GM19238 (cell line): Measurements from ENCODE around the gene ADCY7.

ENCODE experiments used
- DNase-seq: peaks from one replicate; pipeline ENCODE4 v3.0.0; 2011; ENCODE audit warnings: low spot score; ENCODE audit not compliant: insufficient read length

The ADCY7 gene

DNA sequence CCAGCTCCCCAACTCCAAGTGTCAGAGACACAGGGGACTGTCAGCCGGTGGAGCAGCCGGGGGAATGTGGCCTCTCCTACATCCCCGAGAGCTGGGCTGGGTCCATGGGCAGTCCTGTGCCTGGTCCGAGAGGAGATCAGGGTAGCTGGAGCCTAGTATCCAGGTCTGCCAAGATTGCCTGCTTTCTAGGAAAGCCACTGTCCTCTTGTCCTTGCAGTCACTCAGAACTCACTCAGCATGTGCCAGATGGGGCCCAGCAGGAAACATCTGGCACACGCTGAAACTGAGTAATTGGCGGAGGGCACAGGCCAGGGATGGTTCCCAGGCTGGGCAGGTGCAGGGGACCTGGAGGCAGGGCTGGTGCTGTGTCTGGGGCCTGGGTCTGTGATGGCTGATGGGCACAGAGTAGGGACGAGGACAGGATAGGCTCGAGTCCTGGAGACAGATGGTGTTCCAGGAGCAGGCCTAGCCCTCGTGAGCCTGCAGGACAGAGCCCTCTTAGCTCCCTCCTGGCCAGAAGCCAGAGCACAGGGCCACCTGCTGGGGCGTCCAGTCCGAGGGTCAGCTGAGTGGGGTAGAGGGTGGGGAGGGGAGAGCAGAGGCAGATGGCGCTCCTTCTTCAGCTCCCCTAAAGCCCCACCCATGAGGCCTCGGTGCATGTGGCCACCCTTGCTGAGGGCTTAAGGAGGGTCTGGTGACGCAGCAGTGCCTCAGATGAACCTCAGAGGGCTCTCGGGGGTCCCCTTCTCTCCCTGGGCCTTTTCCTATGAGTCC lies 31.1 kb downstream of the ADCY7 start:
- DNase-seq, result no peak

DNA sequence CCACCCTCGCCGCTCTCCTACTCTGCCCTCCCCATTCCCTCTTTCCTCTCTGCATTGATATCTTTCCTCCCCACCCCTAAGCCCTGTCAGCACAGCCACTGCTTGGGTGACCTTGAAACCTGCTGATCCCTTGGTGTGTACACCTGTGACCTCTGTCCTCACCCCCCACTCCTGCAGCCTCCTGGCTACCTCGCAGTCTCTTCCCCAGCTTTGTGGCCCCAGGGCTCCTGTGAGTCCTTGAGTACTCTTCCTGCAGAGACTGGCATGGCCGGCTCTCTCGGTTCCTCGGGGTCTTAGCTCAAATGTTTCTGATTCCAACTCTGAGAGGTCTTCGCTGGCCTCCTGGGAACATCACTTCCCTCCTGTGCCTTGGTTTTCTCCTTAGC lies 31.7 kb downstream of the ADCY7 start:
- no peak for DNase-seq

DNA sequence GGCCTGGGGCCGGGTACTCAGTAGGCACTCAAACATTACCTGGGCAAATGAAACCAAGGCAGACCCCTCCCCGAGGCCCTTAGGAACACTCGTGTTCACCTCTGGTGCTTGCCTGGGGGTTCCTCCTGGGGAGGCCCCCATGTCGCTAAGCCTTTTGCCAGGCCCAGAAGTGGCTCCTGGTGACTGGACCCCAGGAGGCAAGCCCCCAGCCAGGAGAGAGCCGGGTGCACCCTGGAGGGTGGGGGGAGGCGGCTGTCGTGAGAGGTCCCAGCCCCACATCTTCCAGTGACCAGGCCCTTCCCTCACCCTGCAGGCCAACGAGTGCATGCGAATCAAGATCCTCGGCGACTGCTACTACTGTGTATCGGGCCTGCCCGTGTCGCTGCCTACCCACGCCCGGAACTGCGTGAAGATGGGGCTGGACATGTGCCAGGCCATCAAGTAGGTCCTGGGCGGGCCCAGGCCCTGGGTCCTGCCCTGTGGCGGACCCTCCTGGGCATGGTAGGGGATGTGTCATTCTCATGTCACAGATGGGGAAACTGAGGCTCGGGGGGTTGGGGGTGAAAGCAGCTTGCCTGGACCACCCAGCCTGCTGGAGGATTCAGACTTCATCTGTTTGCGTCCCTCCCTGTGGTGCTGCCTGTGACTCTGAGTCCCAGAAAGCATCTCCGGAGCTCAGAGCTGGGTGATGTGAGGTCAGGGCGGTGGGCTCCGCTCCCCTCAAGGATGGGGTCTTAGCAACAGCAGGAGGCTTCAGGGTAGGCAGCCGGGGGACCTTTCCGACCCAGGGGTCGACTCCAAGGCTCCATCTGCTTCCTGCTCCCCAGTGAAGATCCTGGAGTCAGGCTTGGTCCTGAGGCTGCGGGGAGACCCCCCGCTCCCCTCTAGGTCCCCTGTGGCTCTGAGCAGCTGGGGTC lies 32.5 kb downstream of the ADCY7 start:
- DNase-seq, result no peak

DNA sequence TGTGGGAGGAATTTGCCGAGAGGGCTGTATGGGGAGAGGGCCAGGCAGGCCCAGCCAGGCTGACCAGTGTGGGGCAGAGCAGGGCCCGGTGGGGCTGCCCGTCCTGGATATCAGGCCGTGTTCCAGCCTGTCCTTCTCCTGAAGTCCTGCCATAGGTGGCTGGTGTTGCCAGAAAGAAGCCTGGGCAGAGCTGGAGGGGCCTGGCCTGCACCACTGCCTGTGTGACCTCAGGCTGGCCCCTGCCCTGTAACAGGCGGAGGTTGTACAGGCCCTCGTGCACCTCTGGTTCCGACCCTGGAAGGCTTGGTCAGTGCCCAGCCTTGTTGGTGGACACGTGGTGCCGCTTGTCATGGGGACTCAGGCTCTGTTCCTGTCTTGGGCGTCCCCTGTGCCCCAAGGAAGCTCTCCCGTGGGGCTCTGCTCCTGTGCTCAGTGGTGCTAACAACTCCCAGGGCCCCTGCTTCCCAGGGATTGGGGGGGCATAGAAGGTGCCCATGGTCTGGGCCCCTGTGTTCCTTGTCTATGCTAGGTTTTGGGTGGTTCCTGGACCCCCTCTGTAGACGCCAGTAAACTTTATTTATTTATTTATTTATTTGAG lies 33.3 kb downstream of the ADCY7 start:
- DNase-seq, result no peak

DNA sequence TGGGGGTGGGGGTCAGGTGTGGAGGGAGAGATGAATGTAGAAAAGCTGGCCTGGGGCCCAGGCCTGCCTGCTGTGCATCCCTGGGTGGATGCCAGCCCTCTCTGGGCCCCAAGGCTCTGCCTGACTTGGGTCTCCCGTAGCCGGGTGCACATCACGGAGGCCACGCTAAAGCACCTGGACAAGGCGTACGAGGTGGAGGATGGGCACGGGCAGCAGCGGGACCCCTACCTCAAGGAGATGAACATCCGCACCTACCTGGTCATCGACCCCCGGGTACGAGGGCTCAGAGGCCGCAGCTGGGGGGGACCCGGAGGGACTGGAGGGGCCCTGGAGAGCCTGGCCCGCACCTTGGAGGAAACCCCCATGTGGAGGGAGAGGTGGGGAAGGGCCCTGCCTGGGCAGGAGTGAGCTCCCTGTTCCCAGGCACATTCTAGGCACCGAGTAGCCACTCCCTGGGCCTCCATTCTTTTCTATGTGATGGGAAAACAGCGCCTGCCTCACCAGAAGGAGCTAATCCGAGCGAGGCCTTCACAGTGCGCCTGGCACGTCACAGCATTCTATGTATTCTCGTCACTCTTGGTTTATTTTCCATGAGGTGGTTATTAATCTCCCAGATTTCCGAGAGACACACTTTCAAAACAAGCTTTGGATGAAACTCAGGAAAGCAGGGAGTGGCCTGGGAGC lies 34.7 kb downstream of the ADCY7 start:
- DNase-seq, result no peak

DNA sequence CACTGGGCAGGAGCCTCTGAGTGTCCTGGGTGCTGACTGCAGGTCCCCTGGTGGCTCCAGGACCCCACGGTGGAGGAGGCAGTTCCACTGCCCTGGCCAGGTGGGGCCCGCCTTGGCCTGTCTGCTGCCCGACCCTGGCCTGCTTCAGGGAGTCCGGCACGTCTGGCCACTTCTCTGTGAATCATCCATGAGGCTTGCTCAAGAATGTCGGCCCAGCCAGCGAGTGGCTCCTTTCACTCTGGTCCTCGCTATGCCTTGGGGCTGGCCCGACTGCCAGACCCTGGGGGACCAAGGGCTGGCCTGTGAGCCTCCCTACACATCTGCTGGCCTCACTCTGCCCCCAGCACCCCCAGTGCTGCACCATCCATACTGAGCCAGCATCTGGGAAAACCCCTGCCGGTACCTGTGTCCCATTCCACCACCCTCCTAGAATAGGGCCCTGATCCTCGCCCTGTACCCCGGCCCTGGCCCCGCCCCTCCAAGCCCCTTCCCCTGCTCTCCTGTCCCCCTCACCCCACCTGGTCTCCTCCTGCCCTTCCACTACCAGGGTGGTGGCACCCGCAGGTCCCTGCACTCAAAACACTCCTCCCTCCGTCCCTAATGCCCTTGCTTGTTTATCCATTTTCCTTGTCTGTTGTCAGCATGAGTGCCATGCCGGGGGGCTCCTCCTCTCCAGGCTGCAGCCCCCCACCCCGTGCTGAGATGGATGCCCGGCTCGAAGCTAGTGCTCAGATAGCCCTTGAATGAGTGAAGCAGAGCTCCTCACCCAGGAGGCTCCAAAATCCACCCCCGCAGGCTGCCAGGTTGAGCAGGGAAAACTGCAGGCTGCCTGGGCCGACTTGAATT lies 35.5 kb downstream of the ADCY7 start:
- no peak for DNase-seq

DNA sequence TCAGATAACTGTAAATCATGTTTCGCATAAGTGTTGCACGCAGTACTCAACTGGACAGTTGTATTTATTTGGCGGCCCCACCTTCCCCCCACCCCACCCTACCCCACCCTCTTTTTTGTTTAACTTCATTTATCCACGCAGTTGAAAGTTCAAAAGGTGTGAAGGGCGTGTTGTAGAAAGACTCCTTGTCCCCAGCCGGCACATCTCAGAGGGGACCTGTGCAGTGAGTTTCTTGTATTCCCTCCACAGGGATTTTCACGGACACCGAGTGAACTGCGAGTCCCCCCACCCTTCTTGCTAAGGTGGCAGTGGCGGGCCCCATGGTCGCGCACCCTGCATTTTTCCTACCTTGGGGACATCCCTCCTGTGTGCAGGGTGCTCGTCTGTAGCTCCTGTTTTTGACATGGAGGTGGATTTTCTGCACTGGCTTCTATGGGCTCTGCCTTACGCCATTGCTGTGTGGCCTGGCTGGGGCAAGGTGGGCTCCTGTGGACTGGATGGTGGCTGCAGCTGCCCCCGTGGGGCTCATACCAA lies 36.2 kb downstream of the ADCY7 start:
- DNase-seq, result no peak

DNA sequence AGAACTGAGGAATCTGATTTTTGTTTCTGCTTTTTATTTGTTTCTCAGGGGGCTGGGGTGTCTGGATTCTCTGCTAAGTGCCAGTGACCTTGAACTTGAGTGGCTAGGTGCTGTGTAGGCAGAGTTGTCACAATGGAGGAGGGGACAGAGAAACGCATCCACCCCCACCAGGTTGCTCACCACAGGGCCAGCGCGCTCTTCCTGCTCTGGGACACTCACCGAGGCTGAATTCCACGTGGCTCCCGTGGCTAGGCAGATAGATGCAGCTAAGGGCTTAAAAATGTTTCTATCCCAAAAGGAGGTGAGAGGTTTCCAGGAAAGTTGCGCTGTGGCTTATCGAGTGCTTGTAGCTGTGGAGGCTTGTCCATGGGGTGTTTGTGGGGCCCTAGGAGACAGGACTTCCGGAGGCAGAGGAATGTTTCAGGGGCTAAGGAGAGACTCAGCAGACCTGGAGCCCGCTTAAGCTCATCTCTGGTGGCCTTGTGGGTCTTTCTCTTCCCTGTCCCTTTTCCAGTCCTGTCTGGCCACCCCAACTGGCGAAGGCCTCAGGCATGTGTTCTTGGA lies 36.8 kb downstream of the ADCY7 start:
- no peak for DNase-seq

DNA sequence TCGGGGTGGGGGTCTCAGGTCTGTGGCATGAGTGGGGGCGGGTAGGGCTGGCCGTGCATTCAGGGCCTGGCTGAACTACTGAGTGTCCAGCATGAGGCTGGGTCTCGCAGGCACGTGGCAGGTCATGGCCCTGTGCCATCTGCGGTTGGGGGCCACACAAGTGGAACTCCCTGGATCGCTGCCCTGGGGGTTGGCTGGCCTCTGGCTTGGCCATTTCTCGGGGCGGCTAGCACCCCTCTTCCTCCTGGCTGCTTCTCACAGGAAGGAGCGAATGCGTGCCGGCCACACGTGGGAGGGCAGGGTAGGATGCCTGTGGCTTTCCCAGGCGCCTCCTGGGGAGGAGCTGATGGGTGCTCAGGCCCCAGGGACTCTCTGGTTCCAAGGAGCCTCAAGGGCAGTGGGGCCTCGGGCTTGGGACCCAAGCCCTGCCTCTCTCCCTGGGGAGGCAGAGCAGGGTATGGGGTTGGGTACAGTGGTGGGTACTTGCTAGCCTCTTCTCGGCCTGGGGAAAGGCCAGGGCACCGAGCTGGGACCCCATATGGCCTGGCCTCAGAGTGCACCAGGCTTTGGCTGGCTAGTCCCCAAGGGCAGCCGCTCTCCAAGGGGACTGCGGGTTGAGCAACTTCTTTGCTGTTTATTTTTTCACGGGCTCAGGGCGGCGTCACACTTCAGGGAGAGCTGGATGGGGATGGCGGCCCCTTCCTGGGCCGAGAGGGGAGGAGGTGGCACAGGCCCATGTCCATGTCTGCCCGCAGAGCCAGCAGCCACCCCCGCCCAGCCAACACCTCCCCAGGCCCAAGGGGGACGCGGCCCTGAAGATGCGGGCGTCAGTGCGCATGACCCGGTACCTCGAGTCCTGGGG lies 37.5 kb downstream of the ADCY7 start:
- peak; percentile 2 for DNase-seq

DNA sequence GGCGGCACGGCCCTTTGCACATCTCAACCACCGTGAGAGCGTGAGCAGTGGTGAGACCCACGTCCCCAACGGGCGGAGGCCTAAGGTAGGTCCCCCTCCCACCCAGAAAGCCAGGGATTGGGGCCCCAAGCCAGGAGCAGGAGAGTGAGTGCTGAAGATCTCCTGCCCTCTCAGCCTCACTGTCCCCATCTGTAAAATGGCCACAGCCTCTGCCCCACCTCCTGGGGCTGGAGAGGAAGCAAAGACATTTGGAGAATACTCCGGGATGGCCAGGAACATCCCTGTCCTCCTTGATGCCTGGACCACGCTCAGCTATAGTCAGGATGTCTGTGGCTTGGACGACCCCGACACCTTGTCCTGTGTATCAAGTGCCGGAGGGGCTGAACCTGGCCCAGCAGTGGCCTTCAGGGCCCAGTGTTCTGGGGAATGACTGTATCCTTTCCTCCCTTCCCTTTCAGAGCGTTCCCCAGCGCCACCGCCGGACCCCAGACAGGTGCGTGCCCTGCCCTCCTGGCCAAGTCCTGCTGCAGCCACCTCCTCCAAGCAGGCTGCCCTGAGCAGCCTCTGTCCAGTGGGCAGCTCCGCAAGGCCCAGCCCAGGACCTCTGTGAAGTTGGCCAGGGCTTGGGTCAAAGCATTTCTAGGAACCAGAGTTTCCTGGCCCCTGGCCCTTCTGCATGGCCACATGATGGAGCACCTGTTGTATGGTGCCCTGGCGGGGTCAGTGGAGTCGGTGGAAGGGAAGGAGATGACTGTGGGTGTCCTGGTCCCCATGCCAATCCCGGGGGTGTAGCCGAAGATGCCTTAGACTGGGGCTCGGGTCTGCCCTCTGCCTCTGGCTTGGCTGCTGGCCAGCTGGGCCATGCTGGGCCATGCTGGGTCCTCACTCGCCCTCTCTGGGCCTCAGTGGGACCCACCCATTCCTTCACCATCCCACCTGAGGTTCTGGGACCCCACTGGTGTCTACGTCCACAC lies 38.4 kb downstream of the ADCY7 start:
- DNase-seq, result peak; percentile 2

DNA sequence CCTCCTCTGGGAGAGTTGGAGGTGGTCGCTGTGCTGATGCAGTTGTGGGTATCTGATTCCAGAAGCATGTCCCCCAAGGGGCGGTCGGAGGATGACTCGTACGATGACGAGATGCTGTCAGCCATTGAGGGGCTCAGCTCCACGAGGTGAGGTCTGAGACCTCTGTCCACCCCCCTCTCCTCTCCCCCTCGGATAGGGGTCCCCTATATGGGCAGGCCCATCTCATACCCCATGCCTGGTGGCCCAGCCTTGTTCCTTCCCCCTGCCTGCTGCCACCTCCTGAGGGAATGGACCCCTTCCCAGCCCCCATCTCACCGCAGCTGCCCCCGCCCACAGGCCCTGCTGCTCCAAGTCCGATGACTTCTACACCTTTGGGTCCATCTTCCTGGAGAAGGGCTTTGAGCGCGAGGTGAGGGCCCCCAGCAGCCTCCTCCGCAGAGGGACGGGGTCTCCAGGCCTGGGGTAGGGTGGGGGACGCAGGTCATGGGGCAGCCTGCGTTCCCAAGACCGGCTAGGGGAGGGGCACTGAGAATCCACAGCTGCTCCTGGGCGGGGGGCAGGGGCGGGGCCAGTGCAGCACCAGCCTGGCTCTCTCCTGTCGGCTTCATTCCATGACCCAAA lies 39.2 kb downstream of the ADCY7 start:
- no peak for DNase-seq

DNA sequence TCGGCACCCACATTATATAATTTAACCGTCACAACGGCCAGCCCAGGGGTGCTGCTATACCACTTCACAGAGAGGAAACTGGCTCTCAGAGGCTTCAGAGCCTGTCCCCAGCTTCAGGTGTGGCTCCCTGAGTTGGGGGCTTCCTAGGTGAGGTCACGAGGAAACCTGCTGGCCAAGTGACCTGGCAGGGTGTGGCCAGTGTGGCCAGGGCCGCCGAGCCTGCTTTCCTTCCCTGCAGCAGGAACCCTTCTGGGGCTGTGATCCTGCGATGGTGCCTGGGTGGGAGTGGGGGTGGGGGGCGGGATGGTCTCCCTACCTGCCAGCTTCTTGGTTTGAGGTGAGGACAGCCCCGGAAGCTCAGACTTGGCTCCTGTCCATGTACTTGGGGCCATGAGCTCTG lies 39.9 kb downstream of the ADCY7 start:
- no peak for DNase-seq

DNA sequence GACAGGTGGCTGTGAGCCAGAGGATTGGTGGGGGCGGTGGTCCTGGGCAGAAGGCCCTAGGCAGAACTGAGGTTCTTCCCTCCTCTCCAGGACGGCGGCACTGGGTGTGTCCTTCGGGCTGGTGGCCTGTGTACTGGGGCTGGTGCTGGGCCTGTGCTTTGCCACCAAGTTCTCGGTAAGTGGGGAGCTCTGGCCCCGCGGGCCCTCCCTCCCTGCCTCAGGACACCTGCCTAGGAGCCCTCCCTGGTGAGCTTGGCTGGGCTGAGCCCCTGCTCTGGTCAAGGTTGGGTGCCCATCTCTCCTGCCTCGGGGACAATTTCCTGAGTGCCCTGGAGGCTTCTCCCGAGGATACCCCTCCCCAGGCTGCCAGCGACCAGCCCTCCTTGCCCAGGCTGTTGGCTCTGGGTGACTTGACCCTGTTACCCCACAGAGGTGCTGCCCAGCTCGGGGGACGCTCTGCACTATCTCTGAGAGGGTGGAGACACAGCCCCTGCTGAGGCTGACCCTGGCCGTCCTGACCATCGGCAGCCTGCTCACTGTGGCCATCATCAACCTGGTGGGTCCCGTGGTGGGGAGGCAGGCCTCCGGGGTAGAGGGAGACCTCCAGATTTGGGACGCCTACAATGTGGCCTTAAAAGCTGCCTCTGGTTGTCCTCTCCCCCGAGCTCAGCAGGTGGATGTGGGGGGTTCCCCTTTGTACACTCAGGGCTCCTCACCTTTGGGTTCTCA lies 42.0 kb downstream of the ADCY7 start:
- peak; percentile 2 for DNase-seq

DNA sequence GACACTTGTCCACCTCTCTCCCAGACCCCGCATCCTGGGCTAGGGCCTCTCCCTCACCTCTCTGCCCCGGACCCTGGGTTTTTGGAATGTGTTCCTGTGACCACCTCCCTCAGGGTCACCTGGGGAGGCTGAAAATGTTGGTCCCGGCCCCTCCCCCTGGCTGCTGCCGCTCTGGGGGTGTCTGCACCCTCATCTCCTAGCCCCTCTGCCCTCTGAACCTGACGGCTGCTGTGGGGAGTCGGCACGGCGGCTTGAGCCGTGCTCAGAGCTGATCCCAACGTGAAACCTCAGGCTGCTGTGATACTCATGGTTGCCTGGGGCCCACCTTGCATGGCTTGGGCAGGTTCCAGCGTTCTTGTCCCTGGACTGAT lies 42.8 kb downstream of the ADCY7 start:
- no peak for DNase-seq

DNA sequence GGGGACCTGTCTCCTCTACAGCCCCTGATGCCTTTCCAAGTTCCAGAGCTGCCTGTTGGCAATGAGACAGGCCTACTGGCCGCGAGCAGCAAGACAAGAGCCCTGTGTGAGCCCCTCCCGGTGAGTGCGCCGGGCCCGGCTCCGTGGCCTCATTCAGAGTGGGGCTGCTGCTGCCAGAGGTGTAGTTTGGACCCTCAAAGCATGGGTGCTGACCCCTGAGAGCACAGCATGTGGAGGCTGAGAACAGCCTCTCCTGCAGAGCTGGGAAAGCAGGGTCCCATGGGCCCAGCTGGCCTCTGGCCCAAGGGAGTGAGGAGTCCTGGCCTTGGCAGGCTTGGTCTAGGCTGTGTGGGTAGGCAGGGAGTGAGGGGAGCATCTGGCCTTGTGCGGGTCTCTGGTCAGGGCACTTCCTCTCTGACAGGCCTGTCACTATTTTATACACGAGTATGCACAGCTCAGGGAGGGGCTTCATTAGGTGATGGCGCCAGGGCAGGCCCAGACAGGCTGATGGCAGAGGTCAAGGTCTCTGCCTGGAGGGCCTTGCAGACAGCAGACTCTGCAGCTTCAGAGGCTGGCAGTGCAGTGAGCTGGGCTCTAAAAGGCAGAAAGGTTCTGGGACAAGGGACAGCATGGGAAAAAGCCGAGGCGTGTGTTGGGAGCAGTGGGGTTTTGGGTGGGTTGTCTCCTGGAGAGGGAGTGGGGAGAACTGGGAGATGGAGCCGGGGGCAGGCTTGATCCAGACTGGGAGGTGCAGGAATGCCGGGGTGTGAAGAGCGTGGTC lies 43.4 kb downstream of the ADCY7 start:
- no peak for DNase-seq
